Thyroid gland (tissue), 4 donors: ENCODE measurements around the gene ATP6V1G3. TPM values are rescaled to one million over a fixed set of nuclear protein-coding genes. Genes with fewer than 3 reads are reported as not detected.

ENCODE experiments used
- DNase-seq, 2 donors: peaks; one replicate each; pipeline ENCODE4 v3.0.0-alpha.2; 2019
- H3K27ac ChIP-seq, 3 donors: fragments of 200-600 bp; sonication (generic); 1 replicate in 2 of 3; 2 replicates in 1 of 3; pipeline ENCODE4 v1.5.1; 2016 to 2019; ENCODE audit warnings: mild to moderate bottlenecking in 1 of 3, moderate library complexity in 1 of 3
- H3K27me3 ChIP-seq: fragments of 200-600 bp; sonication (generic); one replicate; pipeline ENCODE4 v1.5.1; 2019
- H3K36me3 ChIP-seq, 2 donors: fragments of 200-600 bp; sonication (generic); one replicate each; pipeline ENCODE4 v1.5.1; 2016 to 2019
- H3K4me1 ChIP-seq, 2 donors: fragments of 200-600 bp; sonication (generic); one replicate each; pipeline ENCODE4 v1.5.1; 2017 to 2019
- H3K4me3 ChIP-seq, 3 donors: fragments of 200-600 bp; sonication (generic); replicated peaks in 1 of 3; 1 replicate in 2 of 3; 2 replicates in 1 of 3; pipeline ENCODE4 v1.5.1; 2016; ENCODE audit warnings: mild to moderate bottlenecking in 1 of 3
- H3K9me3 ChIP-seq: fragments of 200-600 bp; sonication (generic); one replicate; pipeline ENCODE4 v1.5.1; 2017
- CTCF ChIP-seq, 6 experiments: fragments of 200-600 bp in 3 of 6; fragments of 450-650 bp in 3 of 6; sonication (generic) in 3 of 6; IDR thresholded peaks; one replicate each; pipeline ENCODE4 v1.5.1; 2016 to 2019; ENCODE audit warnings: antibody characterized with exemption in 6 of 6, mild to moderate bottlenecking in 2 of 6, inconsistent platforms in 1 of 6, moderate library complexity in 1 of 6
- POLR2A ChIP-seq, 2 donors: fragments of 450-650 bp; IDR thresholded peaks; one replicate each; pipeline ENCODE4 v1.6.1; 2017; ENCODE audit warnings: antibody characterized with exemption in 2 of 2, mild to moderate bottlenecking in 2 of 2, moderate library complexity in 1 of 2
- WGBS, 2 donors: methylation state at CpG; one replicate each; pipeline ENCODE4 v1.1.5; 2017; 5-methylcytosine and 5-hydroxymethylcytosine counted together
- intact Hi-C: fragments of 100-400 bp; cut with DNase I; formaldehyde crosslinking; loops from one replicate; pipeline ENCODE4 v1.15.1; 2023
- total RNA-seq, 4 donors: library from RNA; depleted of rRNA; stranded (reverse); fragments of >200 nt; gene quantifications; one replicate each; pipeline ENCODE4 v1.2.3, GENCODE V29; 2016

The ATP6V1G3 gene
- total RNA-seq, 4 donors from 2014 or later: not detected

GRCh38 chr1:198520524-198521254, 19.8 kb downstream of the ATP6V1G3 start:
- H3K36me3 ChIP-seq: no peaks in the 10 kb centered on the region
- no peaks in the 10 kb centered on the region for H3K4me1 ChIP-seq
- intact Hi-C loops: no loop called here
- 87 to 88% methylated on average over 5 of the region's 5 CpGs for WGBS, 2 donors
- H3K27me3 ChIP-seq: no peaks in the 10 kb centered on the region
- no peak for DNase-seq
- H3K27ac ChIP-seq: no peak overlapping the region
- no peak for TF ChIP-seq POLR2A (IDR thresholded peaks at IDR 0.05)
- TF ChIP-seq CTCF (IDR thresholded peaks at IDR 0.05): no peak
- H3K4me3 ChIP-seq: no peak overlapping the region
- no peaks in the 10 kb centered on the region for H3K9me3 ChIP-seq

GRCh38 chr1:198519639-198520501, 20.6 kb downstream of the ATP6V1G3 start:
- TF ChIP-seq CTCF (IDR thresholded peaks at IDR 0.05) (no peak), POLR2A (IDR thresholded peaks at IDR 0.05) (no peak)
- H3K4me3 ChIP-seq: no peak overlapping the region
- H3K27me3 ChIP-seq: no peaks in the 10 kb centered on the region
- no peak overlapping the region for H3K27ac ChIP-seq
- H3K36me3 ChIP-seq: no peaks in the 10 kb centered on the region
- DNase-seq: no peak
- 91 to 92% methylated on average over 10 of the region's 10 CpGs for WGBS, 2 donors
- no peaks in the 10 kb centered on the region for H3K4me1 ChIP-seq
- intact Hi-C loops: no loop called here
- H3K9me3 ChIP-seq: no peaks in the 10 kb centered on the region

GRCh38 chr1:198517623-198518199, 22.8 kb downstream of the ATP6V1G3 start:
- no peaks in the 10 kb centered on the region for H3K36me3 ChIP-seq
- H3K4me3 ChIP-seq: no peak overlapping the region
- H3K27me3 ChIP-seq: no peaks in the 10 kb centered on the region
- TF ChIP-seq CTCF (IDR thresholded peaks at IDR 0.05): no peak
- no peak for TF ChIP-seq POLR2A (IDR thresholded peaks at IDR 0.05)
- no peaks in the 10 kb centered on the region for H3K9me3 ChIP-seq
- intact Hi-C loops: no loop called here
- H3K27ac ChIP-seq: no peak overlapping the region
- no peak for DNase-seq
- H3K4me1 ChIP-seq: no peaks in the 10 kb centered on the region

- no peak overlapping the region for H3K4me3 ChIP-seq
- TF ChIP-seq CTCF (IDR thresholded peaks at IDR 0.05) (no peak), POLR2A (IDR thresholded peaks at IDR 0.05) (no peak)
- no peak overlapping the region for H3K27ac ChIP-seq
- H3K36me3 ChIP-seq: no peaks in the 10 kb centered on the region
- no peaks in the 10 kb centered on the region for H3K9me3 ChIP-seq
- no peak for DNase-seq
- no peaks in the 10 kb centered on the region for H3K27me3 ChIP-seq
- H3K4me1 ChIP-seq: no peaks in the 10 kb centered on the region
- intact Hi-C loops: no loop called here
Measured at GRCh38 chr1:198500096-198500495, 40.4 kb downstream of the ATP6V1G3 start.

- intact Hi-C loops: no loop called here
- WGBS, 2 donors: 91 to 96% methylated on average over 1 of the region's 1 CpG
Measured at GRCh38 chr1:198499588-198499987, 40.9 kb downstream of the ATP6V1G3 start.

More at GRCh38 chr1:198499588-198499987, 40.9 kb downstream of the ATP6V1G3 start:
- H3K4me1 ChIP-seq: no peaks in the 10 kb centered on the region
- no peak for DNase-seq
- H3K27me3 ChIP-seq: no peaks in the 10 kb centered on the region
- no peak overlapping the region for H3K4me3 ChIP-seq
- H3K27ac ChIP-seq: no peak overlapping the region
- H3K36me3 ChIP-seq: no peaks in the 10 kb centered on the region
- TF ChIP-seq POLR2A (IDR thresholded peaks at IDR 0.05) (no peak), CTCF (IDR thresholded peaks at IDR 0.05) (no peak)
- H3K9me3 ChIP-seq: no peaks in the 10 kb centered on the region
